GM12878 (cell line): Measurements from ENCODE around the gene CTR9. TPM values are rescaled to one million over a fixed set of nuclear protein-coding genes. Genes with fewer than 3 reads are reported as not detected.
A peak's percentile ranks its signal among the peaks of the same experiment; 100 is the strongest.

Experiments used
- CEBPZ ChIP-seq: fragments of 150-350 bp; IDR thresholded peaks from 2 replicates; pipeline ENCODE4 v1.6.1; 2016; ENCODE audit warnings: low read depth, low read length
- CHD4 ChIP-seq: fragments of 200-600 bp; sonication (generic); IDR thresholded peaks from 2 replicates; pipeline ENCODE4 v1.6.1; 2016; ENCODE audit warnings: mild to moderate bottlenecking
- CUX1 ChIP-seq: IDR thresholded peaks from 2 replicates; pipeline ENCODE4 v1.6.1; 2012; ENCODE audit warnings: improper control_type of control experiment, low read depth, low read length; ENCODE audit not compliant: insufficient replicate concordance
- E2F8 ChIP-seq: fragments of 450-650 bp; IDR thresholded peaks from 2 replicates; pipeline ENCODE4 v1.6.1; 2018; ENCODE audit warnings: mild to moderate bottlenecking, low read depth, moderate library complexity; ENCODE audit not compliant: partially characterized antibody
- E4F1 ChIP-seq: fragments of 450-650 bp; IDR thresholded peaks from 2 replicates; pipeline ENCODE4 v1.6.1; 2018; ENCODE audit warnings: borderline replicate concordance, mild to moderate bottlenecking; ENCODE audit not compliant: partially characterized antibody
- NKRF ChIP-seq: fragments of 450-650 bp; conservative IDR thresholded peaks from 2 replicates; pipeline ENCODE4 v1.6.1; 2017; ENCODE audit warnings: mild to moderate bottlenecking, moderate library complexity
- NR2C1 ChIP-seq: fragments of 450-650 bp; IDR thresholded peaks from 2 replicates; pipeline ENCODE4 v1.6.1; 2017; ENCODE audit warnings: antibody characterized with exemption, mild to moderate bottlenecking, moderate library complexity
- ZSCAN29 ChIP-seq: fragments of 450-650 bp; IDR thresholded peaks from 2 replicates; pipeline ENCODE4 v1.6.1; 2017; ENCODE audit warnings: mild to moderate bottlenecking, moderate library complexity
- polyA plus RNA-seq, 11 experiments: library from polyadenylated mRNA; depleted of rRNA in 4 of 11; unstranded in 6 of 11; stranded (reverse) in 5 of 11; fragments of >200 nt; fragmentation: Nextera tagmentation in 4 of 11; fragmentation: Illumina TruSeq in 1 of 11; extraction: Ambion mirVana in 4 of 11; extraction: Trizol in 1 of 11; gene quantifications; 1 replicate in 1 of 11; 2 replicates in 10 of 11; pipeline versions ENCODE4 v1.2.1 to v1.2.3, GENCODE V29; 2011 to 2016; ENCODE audit warnings: inconsistent platforms in 2 of 11, missing spikeins in 2 of 11, low read depth in 1 of 11
- total RNA-seq, 4 experiments: library from RNA; depleted of rRNA in 3 of 4; stranded (reverse); fragments of >200 nt in 3 of 4; fragmentation: Illumina TruSeq in 1 of 4; extraction: Trizol in 1 of 4; gene quantifications; 2 replicates each; pipeline versions ENCODE4 v1.2.1 to v1.2.3, GENCODE V29; 2013 to 2021

CTR9 gene
- total and polyA plus RNA-seq, 10 of the 15 experiments (the other 5 are each of a cell fraction or from before 2014, with no cell fraction given), result 13.9 to 54.9 (median 28.9) TPM

GRCh38 chr11:10808553-10809372 is 57.7 kb downstream of the CTR9 start, which contains the start of gene EIF4G2 (continued):
- no peak for TF ChIP-seq CEBPZ
- TF ChIP-seq E4F1, result no peak
- TF ChIP-seq NR2C1, result peak; percentile 82
- no peak for TF ChIP-seq NKRF
- no peak for TF ChIP-seq CUX1
- TF ChIP-seq ZSCAN29, result no peak
- no peak for TF ChIP-seq E2F8
- TF ChIP-seq CHD4, result no peak
